Duodenal mucosa (tissue), 2 donors: ENCODE data around the gene LRRTM4.
"Not testable (repeated sequence)": the region's sequence is repeated elsewhere in the genome, so short reads cannot be mapped to it uniquely, and the experiment has no call there.

Experiments
- H3K27ac ChIP-seq: one replicate; pipeline ENCODE4 v1.7.0; 2013; ENCODE audit warnings: low read depth, low read length
- H3K27me3 ChIP-seq, 2 donors: one replicate each; pipeline ENCODE4 v1.7.0; 2013; ENCODE audit warnings: low read length in 2 of 2, control low read depth in 1 of 2; ENCODE audit not compliant: insufficient read depth in 2 of 2, control insufficient read depth in 1 of 2
- H3K36me3 ChIP-seq, 2 donors: one replicate each; pipeline ENCODE4 v1.7.0; 2013; ENCODE audit warnings: low read length in 2 of 2, control low read depth in 1 of 2; ENCODE audit not compliant: insufficient read depth in 2 of 2, control insufficient read depth in 1 of 2
- H3K4me1 ChIP-seq, 2 donors: one replicate each; pipeline ENCODE4 v1.7.0; 2013; ENCODE audit warnings: low read length in 2 of 2, control low read depth in 1 of 2; ENCODE audit not compliant: insufficient read depth in 2 of 2, control insufficient read depth in 1 of 2
- H3K4me3 ChIP-seq, 2 donors: one replicate each; pipeline ENCODE4 v1.7.0; 2013; ENCODE audit warnings: low read length in 2 of 2, low read depth in 1 of 2
- H3K9ac ChIP-seq, 2 donors: one replicate each; pipeline ENCODE4 v1.7.0; 2013; ENCODE audit warnings: low read length in 2 of 2, low read depth in 1 of 2
- H3K9me3 ChIP-seq, 2 donors: one replicate each; pipeline ENCODE4 v1.7.0; 2013; ENCODE audit warnings: low read length in 2 of 2, control low read depth in 1 of 2; ENCODE audit not compliant: control insufficient read depth in 1 of 2

The LRRTM4 gene

DNA sequence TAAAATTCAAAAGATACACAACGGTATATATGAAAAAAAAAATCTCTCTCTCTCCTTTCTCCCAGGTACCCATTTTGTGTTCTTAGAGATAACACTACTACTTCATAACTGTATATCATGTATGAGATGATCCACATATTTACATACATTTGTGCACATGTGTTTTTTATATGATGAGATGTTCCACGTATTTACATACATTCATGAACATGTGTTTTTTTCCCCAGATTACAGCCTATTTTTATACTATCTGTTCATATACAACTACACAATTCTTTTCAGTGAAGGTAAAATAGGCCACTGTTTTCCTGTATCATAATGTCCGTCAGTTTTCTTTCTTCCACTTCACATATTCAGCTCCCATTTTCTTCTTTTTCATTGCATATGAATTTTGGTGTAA is 808.9 kb downstream of the LRRTM4 start:
- Histone ChIP-seq H3K36me3 (no peaks in the 10 kb centered on the region), H3K4me3 (no peak overlapping the region), H3K9me3 (no peaks in the 10 kb centered on the region)

DNA sequence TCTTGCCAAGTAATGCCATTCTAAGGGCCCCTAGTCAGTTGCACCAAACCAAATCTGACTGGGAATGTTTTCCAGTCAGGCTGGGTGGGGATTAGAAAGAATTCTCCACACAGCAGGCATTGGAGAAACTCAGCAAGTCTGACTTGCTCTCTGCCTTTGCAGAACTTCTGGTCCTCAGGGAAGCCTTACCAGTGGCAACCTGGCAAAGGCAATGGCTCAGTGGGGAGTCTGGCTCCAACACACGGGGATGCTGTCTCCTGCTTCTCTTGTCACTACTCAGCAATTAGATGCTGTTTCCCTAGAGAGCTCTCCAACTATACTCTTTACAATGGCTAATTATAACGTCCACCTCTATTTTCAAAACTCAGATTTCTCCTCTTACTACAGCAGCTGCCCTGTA is 810.7 kb downstream of the LRRTM4 start:
- no peak overlapping the region for H3K4me3 ChIP-seq
- H3K9me3 ChIP-seq: no peaks in the 10 kb centered on the region

More for the DNA sequence above, 808.9 kb downstream of the LRRTM4 start:
- no peak overlapping the region for H3K9ac ChIP-seq
- H3K27ac ChIP-seq: no peak overlapping the region
- no peaks in the 10 kb centered on the region for H3K4me1 ChIP-seq
- no peaks in the 10 kb centered on the region for H3K27me3 ChIP-seq

DNA sequence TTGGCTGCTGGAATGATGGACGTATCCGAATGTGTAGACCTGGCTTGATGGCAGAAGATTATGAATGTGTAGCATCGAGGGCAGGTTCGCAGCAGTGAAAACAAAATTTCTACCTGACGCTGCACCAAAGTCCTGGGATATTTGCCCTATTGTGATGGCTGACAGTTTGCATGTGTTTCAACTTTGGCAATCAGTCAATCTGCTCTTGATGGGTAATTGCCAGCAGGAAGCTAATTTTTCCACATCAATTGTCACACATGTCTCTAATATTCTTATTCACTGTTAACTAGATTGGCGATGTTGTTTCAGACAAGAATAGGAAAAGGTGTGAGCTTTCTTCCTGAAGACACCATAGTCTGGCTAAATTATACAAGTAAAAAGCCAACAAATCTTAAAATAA is 821.3 kb downstream of the LRRTM4 start:
- Histone ChIP-seq H3K9ac (no peak overlapping the region), H3K4me3 (no peak overlapping the region), H3K27ac (no peak overlapping the region), H3K36me3 (no peaks in the 10 kb centered on the region), H3K9me3 (no peaks in the 10 kb centered on the region), H3K4me1 (no peaks in the 10 kb centered on the region), H3K27me3 (no peaks in the 10 kb centered on the region)

More for the DNA sequence above, 810.7 kb downstream of the LRRTM4 start:
- Histone ChIP-seq H3K9ac (no peak overlapping the region), H3K4me1 (no peaks in the 10 kb centered on the region), H3K27me3 (no peaks in the 10 kb centered on the region), H3K36me3 (no peaks in the 10 kb centered on the region), H3K27ac (no peak overlapping the region)

DNA sequence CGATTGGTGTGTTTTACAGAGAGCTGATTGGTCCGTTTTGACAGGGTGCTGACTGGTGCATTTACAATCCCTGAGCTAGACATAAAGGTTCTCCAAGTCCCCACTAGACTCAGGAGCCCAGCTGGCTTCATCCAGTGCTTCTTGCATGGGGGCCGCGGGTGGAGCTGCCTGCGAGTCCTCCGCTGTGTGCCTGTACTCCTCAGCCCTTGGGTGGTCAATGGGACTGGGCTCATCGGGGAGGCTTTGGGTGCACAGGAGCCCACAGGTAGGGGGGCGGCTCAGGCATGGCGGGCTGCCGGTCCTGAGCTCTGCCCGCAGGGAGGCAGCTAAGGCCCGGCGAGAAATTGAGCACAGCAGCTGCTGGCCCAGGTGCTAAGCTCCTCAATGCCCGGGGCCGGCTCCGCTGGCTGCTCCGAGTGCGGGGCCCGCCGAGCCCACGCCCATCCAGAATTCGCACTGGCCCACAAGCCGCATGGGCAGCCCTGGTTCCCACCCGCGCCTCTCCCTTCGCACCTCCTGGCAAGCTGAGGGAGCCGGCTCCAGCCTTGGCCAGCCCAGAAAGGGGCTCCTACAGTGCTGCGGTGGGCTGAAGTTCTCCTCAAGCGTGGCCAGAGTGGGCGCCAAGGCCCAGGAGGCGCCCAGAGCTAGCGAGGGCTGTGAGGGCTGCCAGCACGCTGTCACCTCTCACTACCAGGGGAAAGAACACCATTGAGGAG is 824.0 kb downstream of the LRRTM4 start:
- not testable (repeated sequence) for H3K9me3 ChIP-seq, H3K9ac ChIP-seq, H3K4me3 ChIP-seq, H3K27ac ChIP-seq, H3K36me3 ChIP-seq, H3K4me1 ChIP-seq, H3K27me3 ChIP-seq
